HL-60/S4 (cell line): ENCODE data around the gene MGAT3.

Experiments used
- in situ Hi-C: fragments of 300-500 bp; cut with MboI; formaldehyde crosslinking; loops from 2 replicates; pipeline ENCODE4 v1.14.3; 2022; ENCODE audit warnings: low sequenced_read_pairs

The MGAT3 gene

GRCh38 chr22:39428597-39429071 is 28.2 kb upstream of the MGAT3 start:
- in situ Hi-C loops = no loop called here

DNA sequence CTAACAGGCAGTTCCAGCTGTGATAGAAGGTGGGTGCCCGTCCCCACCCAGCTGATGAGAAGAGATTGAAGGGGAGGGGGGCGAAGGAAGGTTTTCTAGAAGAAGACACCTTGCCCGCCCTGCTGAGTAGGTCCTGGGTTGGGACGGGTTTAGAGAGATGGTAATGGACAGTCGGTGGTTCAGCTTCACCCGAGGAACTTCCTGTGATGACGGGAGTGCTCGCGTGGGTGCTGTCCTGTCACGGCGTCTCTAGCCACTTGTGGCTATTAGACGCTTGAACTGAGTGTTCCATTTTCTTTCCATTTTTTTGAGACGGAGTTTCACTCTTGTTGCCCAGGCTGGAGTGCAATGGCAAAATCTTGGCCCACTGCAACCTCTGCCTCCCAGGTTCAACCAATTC is 27.6 kb upstream of the MGAT3 start:
- in situ Hi-C loops = no loop called here

GRCh38 chr22:39429916-39430575 is 26.8 kb upstream of the MGAT3 start:
- in situ Hi-C loops = no loop called here

DNA sequence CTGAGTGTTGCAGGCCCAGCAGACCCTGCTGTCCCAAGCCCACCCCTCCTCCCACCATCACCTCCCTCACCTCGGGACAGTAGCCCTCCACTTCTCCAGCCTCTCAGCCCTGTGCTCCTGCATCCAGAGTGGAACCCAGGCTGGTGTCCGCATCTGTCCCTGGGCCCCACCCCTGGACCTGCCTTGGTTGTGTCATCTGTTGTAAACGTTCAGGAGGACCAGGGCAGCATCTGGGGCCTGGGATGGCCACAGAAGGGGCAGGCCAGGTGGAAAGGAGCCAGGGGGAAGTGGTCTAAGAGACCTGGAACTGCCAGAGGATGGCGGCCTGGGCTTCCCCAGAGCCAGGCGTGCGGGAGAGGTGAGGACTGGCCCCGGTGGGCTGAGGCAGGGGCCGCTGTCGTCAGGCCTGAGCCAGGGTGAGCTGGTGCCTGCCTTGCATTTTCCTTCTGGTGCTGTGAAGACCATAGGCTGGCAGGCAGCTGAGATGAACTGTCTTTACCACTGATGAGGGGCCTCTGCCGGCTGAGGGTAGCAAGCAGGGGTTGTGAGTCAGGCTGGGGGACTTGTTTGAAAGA is 26.1 kb upstream of the MGAT3 start:
- in situ Hi-C loops = no loop called here

- in situ Hi-C loops = no loop called here
These were observed 25.5 kb upstream of the MGAT3 start for GRCh38 chr22:39431216-39431801.

DNA sequence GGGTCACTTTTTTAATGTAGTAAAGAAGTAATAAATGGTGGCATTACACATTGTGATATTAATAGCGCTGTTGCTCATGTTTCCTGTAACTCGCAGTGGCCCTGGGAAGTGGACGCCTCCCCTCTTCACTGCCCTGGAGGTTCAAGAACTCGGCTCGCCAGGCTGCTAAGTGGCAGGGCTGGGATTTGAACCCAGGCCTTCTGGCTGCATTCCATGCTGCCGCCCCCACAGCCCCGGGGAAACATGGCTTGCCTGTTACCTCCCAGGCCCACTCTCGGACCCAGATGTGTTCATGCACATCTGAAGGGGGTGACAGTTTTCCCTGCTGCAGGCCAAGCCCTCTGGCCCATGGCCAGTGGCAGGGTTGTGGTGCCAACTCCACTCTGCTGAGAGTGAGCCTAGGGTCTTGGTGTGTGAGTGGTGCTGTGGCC is 25.0 kb upstream of the MGAT3 start:
- in situ Hi-C loops = no loop called here

GRCh38 chr22:39432361-39432811 is 24.4 kb upstream of the MGAT3 start:
- in situ Hi-C loops = no loop called here

DNA sequence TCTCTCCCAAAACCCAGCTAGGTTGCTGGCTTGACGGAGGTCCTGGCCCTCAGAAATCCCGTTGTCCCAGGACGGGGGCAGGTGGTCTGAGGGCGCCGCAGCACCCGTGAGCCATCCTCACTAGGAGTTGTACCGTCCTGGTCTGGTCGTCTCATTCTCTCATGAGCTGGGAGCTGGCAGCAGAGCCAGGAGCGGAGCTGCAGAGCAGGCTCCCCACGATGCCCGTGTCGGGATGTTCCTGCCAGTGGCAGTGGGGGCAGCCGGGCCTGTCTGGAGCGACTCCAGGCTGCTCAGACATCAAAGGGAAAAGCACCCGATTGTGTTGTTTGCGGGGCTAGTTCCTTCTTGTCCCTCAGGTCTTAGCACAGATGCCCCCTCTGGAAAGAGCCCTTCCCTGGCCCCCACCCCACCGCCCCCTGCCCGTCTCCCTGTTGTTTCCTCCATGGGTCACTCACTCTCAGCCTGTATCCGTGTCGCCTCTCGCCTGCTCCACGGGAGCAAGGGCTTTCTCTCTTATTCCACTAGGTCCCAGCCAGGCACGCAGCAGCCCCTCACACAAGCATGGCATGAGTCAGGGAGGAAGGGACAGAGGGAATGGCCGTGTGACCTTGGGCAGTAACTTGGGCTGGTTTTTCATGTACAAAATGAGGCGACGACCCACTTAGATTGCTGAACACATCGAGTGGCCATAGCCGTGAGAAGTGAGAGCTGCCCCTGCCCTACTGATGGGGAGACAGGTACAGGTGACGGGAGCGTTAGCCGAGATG is 23.2 kb upstream of the MGAT3 start:
- in situ Hi-C loops = no loop called here

DNA sequence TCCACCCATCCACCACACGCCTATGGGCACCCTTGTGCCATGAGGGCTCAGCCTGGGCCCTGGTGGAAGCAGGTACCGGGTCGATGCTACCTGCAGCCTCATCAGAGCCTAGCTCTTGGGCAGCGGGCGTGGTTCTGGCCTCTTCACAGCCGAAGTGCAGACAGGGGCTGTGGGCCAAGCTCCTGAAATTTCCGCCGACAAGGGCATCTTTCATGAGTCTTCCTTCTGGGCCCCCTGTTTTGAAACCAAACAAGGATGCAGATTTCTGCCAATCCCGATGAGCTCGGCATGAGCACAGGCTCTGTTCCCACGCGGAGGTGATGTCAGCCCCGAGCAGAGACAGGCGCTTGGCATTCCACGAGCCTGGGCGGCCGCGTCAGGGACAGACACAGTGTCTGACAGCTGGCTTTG is 22.6 kb upstream of the MGAT3 start:
- in situ Hi-C loops = no loop called here

DNA sequence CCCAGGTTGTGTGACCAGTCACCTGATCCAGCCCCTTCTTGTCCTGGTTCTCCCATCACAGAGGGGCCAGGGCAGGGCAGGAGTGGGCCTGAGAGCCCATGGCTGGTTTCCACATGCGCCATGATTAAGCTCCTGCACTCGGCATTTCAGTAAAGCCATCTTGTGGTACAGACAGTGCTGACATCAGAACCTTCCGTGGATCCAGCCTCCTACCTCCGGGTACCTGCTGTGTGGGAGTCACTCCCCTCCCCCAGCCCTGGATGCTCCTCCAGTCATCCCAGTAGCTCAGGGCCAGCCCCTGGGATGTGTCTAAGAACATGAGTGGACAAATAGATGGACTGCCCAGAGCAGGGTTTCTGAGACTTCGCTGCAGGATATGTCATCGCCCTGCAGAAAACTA is 22.1 kb upstream of the MGAT3 start:
- in situ Hi-C loops = no loop called here

DNA sequence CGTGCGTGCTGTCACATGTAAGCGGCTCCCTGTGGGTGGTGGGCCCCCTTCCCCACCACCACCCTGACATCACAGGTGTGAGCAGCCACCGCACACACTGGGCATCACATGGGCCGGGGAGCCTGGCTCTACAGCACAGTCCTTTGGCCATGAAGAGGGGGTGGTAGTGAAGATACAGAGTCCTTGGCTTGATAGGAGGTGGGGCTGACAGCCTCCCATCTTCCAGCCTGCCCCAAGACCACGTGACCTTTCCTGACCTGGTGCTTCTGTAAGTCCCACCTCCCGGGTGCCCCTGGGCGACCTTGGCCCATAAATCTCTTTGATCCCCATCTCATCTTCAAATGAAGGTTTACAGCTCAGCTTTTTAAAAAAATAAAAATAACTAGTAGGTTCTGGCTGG is 21.2 kb upstream of the MGAT3 start:
- in situ Hi-C loops = no loop called here

DNA sequence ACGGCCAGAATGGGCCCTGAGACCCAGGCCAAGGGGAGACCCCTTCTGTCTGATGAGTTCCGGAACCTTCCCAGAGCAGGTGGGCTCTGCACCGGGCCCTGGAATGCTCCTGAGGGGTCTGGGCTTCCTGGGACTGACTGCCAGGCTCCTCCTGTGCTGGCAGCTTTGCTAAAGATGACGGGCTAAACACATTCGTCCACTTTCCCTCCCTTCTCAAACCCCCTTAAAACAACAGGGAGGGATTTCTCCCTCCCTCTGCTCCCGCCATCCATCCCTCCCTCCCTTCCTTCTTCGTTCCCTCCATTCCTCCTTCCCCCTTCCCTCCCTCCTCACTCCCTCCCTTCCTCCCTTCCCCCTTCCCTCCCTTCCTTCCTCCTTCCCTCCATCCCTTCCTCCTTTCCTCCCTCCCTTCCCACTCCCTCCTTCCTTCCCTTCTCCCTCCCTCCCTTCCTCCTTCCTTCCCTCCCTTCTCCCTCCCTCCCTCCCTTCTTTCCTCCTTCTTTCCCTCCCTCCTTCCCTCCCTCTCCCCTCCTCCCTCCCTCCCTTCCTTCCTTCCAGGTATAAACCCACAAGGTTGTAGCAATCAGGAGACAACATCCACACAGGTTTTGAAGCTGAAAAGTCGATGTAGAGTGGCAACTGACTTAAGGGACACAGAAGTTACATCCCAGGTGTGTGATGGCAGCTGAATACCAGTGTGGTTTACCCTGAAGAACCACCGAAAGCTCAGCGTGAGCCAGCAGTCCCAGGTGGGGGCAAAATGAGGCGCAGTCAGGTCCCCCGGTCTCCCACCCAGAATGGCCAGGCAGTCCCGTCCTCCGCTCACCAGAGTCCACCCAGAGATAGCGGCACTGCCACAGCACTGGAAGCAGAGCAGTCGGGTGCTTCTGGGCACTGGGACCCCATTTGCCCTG is 18.8 kb upstream of the MGAT3 start:
- in situ Hi-C loops = no loop called here

GRCh38 chr22:39439170-39439569 is 17.6 kb upstream of the MGAT3 start:
- in situ Hi-C loops = no loop called here

GRCh38 chr22:39443398-39443797 is 13.4 kb upstream of the MGAT3 start:
- in situ Hi-C loops = no loop called here

- in situ Hi-C loops = no loop called here
These were observed 12.5 kb upstream of the MGAT3 start for GRCh38 chr22:39444247-39444800.

- in situ Hi-C loops = no loop called here
These were observed 11.8 kb upstream of the MGAT3 start for GRCh38 chr22:39444937-39445465.

- in situ Hi-C loops = no loop called here
These were observed 11.1 kb upstream of the MGAT3 start for GRCh38 chr22:39445678-39446077.

- in situ Hi-C loops = no loop called here
These were observed 10.5 kb upstream of the MGAT3 start for GRCh38 chr22:39446239-39446721.

- in situ Hi-C loops = no loop called here
These were observed 8.4 kb upstream of the MGAT3 start for GRCh38 chr22:39448205-39449054.
